EL (cell line): Measurements from ENCODE around the gene APBA1.
"Not testable (repeated sequence)": the region's sequence is repeated elsewhere in the genome, so short reads cannot be mapped to it uniquely, and the experiment has no call there.

Experiments used
- DNase-seq: peaks from one replicate; pipeline ENCODE4 v3.0.0-alpha.2; 2016

The APBA1 gene

GRCh38 chr9:69603656-69604055, 68.5 kb downstream of the APBA1 start:
- DNase-seq = no peak

GRCh38 chr9:69602773-69603172, 69.4 kb downstream of the APBA1 start:
- DNase-seq = no peak

GRCh38 chr9:69601698-69602097, 70.5 kb downstream of the APBA1 start:
- DNase-seq = no peak

- DNase-seq = no peak
These were observed 71.7 kb downstream of the APBA1 start for GRCh38 chr9:69600314-69601047.

DNA sequence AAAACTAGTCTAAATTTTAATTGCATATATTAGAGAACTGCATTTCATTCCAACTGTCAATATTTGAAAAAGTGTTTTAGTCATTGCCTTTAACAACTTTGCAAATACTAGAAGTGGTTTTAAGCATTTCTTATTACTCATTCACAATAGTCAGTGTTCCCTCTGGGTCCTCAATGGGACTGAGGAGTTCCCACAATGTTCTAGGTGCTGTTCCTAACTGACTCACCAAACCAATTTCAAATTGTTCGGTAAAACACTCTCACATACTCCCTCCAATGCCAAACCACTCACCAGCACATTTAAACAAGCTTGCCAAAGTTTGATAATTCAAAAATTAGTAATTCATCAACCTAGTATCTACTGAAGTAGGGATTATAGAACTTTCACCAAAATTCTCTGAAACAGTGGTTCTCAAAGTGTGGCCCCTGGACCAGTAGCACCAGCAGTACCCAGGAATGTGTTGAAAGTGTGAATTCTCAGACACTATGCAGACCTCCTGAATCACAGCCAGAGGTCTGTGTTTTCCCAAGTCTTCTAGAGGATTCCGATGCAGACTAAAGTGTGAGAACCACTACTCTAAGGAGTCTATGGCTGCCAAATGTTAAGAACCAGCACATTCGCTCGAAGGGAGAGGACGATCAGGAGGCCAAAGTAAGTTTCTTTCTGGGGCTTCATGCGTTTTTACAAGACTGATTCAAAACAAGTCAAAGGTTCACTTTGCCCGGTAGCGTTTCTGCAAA, 72.8 kb downstream of the APBA1 start:
- no peak for DNase-seq

GRCh38 chr9:69596906-69597305, 75.3 kb downstream of the APBA1 start:
- not testable (repeated sequence) for DNase-seq

DNA sequence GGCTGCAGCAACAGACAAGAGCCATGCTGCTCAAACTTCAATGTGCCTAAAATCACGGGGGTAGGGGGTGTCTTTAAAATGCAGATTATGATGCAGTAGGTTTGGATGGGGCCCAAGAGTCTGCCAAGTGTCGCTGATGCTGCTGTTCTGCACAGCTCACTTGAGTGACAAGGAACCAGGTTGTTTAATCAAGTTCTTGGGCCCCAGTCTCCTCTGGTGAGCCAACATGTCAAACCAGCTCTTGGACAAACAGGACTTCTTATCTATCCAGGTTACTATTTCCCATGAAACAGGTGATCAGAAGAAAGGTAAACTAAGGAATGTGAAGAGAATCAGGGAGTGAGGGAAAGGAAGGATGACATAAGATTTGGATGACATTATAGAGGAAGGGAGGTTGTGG, 78.0 kb downstream of the APBA1 start:
- no peak for DNase-seq

GRCh38 chr9:69593756-69594155, 78.4 kb downstream of the APBA1 start:
- no peak for DNase-seq

DNA sequence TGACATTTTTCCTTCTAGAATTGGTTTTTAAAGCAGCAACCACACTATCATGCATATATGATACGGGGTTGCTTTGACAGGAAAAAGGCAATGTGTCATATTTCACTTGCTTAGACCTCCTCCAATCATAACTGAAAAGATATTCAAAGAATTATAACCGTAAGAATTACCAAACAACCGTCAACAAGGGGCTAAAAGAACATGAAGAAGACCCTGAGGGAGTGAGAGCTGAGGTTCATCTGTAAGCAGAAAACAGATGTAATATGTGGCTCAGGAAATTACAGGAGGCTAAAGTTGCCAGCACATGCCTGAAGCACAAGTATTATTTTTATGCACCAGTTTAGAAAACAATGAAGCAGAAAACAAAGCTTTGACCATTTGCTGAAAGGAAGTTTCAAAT, 78.9 kb downstream of the APBA1 start:
- DNase-seq = no peak

DNA sequence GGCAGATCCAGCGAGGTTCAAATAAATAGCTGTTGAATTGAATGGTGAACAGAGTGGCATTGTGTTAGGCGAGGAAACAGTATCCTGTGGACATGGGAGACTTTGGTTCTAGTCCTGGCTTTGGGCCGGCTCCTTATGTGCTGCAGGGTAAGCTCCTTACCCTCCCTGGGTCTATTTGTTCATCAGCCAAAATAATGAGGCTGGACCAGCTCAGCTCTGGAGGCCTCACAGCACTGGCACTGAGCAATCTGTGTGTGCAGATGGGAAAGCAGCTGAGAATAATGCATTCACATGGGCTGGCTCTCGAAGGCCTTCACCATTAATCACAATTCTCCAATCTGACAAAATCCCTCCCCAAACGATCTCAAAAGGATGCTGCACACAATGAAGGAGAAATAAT, 81.9 kb downstream of the APBA1 start:
- DNase-seq = no peak

DNA sequence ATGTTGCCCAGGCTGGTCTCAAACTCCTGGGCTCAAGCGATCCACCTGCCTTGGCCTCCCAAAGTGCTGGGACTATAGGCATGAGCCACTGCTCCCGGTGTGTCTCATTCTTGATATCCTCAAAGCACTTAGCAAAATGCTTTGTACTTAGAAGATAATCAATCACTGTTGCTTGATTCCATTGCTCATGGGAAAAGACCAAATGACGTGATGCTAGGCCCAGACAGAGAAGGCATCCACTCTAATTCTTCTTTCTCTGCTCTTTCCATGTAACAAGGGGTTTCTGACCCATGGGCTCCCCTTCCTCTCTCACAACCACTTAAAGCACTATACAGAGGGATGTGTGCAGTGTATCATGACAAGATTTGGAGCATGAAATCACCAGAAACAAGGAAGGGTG, 83.0 kb downstream of the APBA1 start:
- no peak for DNase-seq

DNA sequence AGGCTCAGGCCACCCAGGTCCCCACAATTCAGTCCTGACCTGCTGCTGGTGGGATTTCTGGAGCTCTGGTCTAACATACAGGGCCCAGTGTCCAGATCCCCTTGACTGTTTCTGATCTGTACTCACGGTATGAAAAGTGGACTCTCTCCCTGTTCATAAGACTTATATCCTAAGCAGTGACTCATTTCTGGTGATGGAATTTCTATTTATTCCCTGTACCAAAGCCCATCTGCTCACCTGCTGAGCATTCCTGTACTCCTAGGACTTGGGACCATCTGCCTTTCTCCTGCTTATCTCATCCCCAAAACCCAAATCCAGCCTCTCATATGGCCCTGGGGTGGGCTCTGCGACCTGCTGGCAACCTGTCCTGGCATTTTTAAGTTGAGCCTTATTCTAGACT, 86.6 kb downstream of the APBA1 start:
- no peak for DNase-seq

- peak; percentile 24 for DNase-seq
These were observed 87.4 kb downstream of the APBA1 start for GRCh38 chr9:69584759-69585158.

GRCh38 chr9:69583645-69584234, 88.4 kb downstream of the APBA1 start:
- DNase-seq = no peak

DNA sequence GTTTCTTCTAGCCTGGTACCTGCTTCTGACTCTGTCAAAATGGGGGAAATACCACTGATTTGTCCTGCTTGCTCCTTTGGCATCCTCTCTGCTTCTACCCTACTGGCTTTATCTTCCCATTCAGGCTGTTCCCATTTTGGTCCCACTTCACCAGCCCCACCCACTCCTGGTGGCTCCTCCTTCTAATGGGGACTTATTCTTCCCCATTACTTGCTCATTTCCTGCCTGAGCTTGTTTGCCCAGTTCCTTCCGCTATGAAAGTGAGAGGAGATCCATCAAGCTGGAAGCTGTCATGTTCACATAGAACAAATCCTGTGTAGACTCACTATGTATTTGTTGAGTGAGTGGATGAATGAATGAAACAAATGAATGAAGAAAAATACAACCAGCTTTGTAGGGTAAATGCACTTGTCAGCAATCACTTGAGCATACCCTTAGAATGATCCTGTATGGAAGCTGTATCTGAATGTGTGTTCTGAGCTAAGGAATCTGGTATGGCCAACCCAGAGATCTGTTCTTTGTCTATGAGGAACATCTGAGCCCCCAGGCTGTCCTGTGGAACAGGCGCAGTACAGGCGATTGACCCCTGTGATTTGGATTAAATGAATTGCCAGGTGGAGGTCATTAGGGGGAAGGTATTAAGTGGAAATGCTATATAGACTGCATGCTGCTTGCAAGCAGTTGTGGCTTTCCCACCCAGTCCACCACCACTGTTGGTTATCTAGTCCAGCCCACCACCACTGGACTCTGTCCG, 89.5 kb downstream of the APBA1 start:
- DNase-seq = no peak

DNA sequence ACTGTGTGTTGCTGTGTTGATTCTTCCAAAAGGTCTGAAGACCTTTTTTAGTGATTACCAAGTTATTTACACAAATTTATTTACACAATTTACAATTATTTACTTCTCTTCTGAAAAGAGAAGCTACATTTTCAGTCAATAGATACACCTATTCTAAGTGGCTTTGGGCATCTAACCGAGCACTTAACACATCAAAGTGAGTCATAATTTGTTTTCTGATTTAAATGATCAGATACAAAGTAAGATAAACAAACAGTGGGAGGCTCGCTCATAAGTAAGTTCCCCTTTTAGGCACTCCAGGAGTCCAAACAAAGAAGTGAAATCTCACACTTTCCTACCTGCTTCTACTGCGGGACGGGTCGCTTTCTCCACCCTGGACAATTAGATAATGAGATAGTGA, 90.2 kb downstream of the APBA1 start:
- DNase-seq = no peak

- no peak for DNase-seq
These were observed 91.5 kb downstream of the APBA1 start for GRCh38 chr9:69580582-69581214.

GRCh38 chr9:69579760-69580581, 92.2 kb downstream of the APBA1 start:
- DNase-seq = no peak

- DNase-seq = no peak
These were observed 93.0 kb downstream of the APBA1 start for GRCh38 chr9:69579032-69579758.

DNA sequence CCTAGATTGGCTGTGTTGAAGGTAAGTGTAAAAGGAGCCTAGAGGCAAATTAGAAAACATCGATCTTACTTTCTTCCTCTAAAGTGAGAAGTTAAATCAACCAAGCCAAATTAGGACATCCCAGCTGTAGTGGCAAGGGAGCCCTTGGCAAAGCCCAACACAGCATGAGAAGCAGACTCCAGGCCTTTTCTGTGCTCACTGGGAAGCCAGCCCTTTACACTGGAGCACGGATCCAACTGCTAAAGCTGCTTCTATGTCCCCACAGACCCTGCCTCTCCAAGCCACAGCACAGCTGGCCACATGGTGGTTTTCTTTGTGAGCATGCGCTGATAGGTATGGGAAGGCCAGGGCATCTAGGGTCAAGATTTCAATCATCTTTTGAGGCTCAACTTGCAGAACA, 94.1 kb downstream of the APBA1 start:
- DNase-seq = no peak

DNA sequence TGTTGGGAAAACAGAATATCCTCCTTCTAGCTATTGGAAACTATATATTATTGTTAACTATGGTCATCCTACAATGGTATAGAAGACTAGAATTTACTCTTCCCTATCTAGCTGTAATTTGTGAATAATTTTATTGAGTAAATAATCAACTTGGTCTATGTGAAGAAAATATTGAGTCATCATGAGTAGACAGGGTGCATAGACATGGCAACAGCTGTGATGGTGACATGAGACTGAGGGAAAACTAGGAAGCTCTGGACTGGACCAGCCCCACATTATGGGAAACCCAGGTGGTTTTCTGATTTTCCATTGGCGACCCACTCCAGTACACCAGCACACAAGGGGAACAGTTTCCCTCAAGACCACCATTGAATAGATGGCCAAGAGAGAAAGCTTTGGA, 95.0 kb downstream of the APBA1 start:
- DNase-seq = no peak
